Neural cell (in vitro differentiated cells): Measurements from ENCODE around the gene PATE4. TPM values are rescaled to one million over a fixed set of nuclear protein-coding genes. Genes with fewer than 3 reads are reported as not detected.

Source experiments
- H2AFZ ChIP-seq: fragments of 200-600, 300-800 bp; sonication (generic), shearing (Covaris generic); 2 replicates; pipeline ENCODE4 v1.6.0; 2014; ENCODE audit warnings: low read depth, mild to moderate bottlenecking, antibody characterized with exemption, low read length, moderate library complexity
- H3F3A ChIP-seq: fragments of 200-600 bp; shearing (Covaris generic); 2 replicates; pipeline ENCODE4 v1.6.1; 2016; ENCODE audit warnings: mild to moderate bottlenecking, moderate library complexity, mixed read lengths, antibody characterized with exemption, low read length; ENCODE audit not compliant: insufficient read depth, poor library complexity, severe bottlenecking
- H3K27ac ChIP-seq: fragments of 200-600, 300-800 bp; sonication (generic), shearing (Covaris generic); 2 replicates; pipeline ENCODE4 v1.5.1; 2014; ENCODE audit warnings: mild to moderate bottlenecking, low read length, moderate library complexity
- H3K27me3 ChIP-seq: fragments of 300-800, 200-600 bp; sonication (generic), shearing (Covaris generic); 2 replicates; pipeline ENCODE4 v1.6.0; 2014; ENCODE audit warnings: mild to moderate bottlenecking, low read depth, low read length, moderate library complexity; ENCODE audit not compliant: insufficient read depth
- H3K36me3 ChIP-seq: fragments of 300-800, 200-600 bp; sonication (generic), shearing (Covaris generic); 2 replicates; pipeline ENCODE4 v1.5.1; 2014; ENCODE audit warnings: mild to moderate bottlenecking, antibody characterized with exemption, low read length, moderate library complexity; ENCODE audit not compliant: insufficient read depth
- H3K4me2 ChIP-seq: fragments of 300-800, 200-600 bp; sonication (generic), shearing (Covaris generic); 2 replicates; pipeline ENCODE4 v1.6.0; 2014; ENCODE audit warnings: mild to moderate bottlenecking, low read length
- H3K4me3 ChIP-seq: fragments of 300-800, 200-600 bp; sonication (generic), shearing (Covaris generic); 2 replicates; pipeline ENCODE4 v1.5.1; 2014; ENCODE audit warnings: mild to moderate bottlenecking, low read length, moderate library complexity
- H3K79me2 ChIP-seq: fragments of 200-600 bp; shearing (Covaris generic); replicated peaks from 2 replicates; pipeline ENCODE4 v1.6.0; 2014; ENCODE audit warnings: mild to moderate bottlenecking, low read length, moderate library complexity; ENCODE audit not compliant: insufficient read depth
- H3K9ac ChIP-seq: fragments of 300-800, 200-600 bp; sonication (generic), shearing (Covaris generic); 2 replicates; pipeline ENCODE4 v1.6.1; 2016; ENCODE audit warnings: mild to moderate bottlenecking, low read length, mixed read lengths
- H3K9me2 ChIP-seq: fragments of 200-600 bp; shearing (Covaris generic); 2 replicates; pipeline ENCODE4 v1.6.1; 2016; ENCODE audit warnings: mild to moderate bottlenecking, low read length, mixed read lengths; ENCODE audit not compliant: insufficient read depth
- H3K9me3 ChIP-seq: fragments of 200-600, 300-800 bp; sonication (generic), shearing (Covaris generic); 2 replicates; pipeline ENCODE4 v1.6.1; 2016; ENCODE audit warnings: mild to moderate bottlenecking, mixed run types, low read length, moderate library complexity, mixed read lengths
- H4K20me1 ChIP-seq: fragments of 200-600 bp; shearing (Covaris generic); 2 replicates; pipeline ENCODE4 v1.6.1; 2016; ENCODE audit warnings: mild to moderate bottlenecking, mixed run types; ENCODE audit not compliant: insufficient read depth
- EP300 ChIP-seq: fragments of 450-650 bp; conservative IDR thresholded peaks from 2 replicates; pipeline ENCODE4 v1.6.1; 2014; ENCODE audit warnings: antibody characterized with exemption, mild to moderate bottlenecking, moderate library complexity; ENCODE audit not compliant: poor library complexity, severe bottlenecking
- EZH2 ChIP-seq: fragments of 200-600, 300-800 bp; shearing (Covaris generic), sonication (generic); IDR thresholded peaks from 2 replicates; pipeline ENCODE4 v1.6.1; 2014; ENCODE audit warnings: antibody characterized with exemption, low read length, borderline replicate concordance, mild to moderate bottlenecking; ENCODE audit not compliant: insufficient read depth, poor library complexity, severe bottlenecking
- MXI1 ChIP-seq: fragments of 450-650 bp; conservative IDR thresholded peaks from 2 replicates; pipeline ENCODE4 v1.6.1; 2014; ENCODE audit warnings: antibody characterized with exemption, mild to moderate bottlenecking; ENCODE audit not compliant: poor library complexity, severe bottlenecking
- POLR2AphosphoS5 ChIP-seq: IDR thresholded peaks from 2 replicates; pipeline ENCODE4 v1.6.1; 2012
- RAD21 ChIP-seq: fragments of 450-650 bp; conservative IDR thresholded peaks from 2 replicates; pipeline ENCODE4 v1.6.1; 2014; ENCODE audit warnings: antibody characterized with exemption, mild to moderate bottlenecking, moderate library complexity
- SMC3 ChIP-seq: fragments of 450-650 bp; conservative IDR thresholded peaks from 2 replicates; pipeline ENCODE4 v1.6.1; 2014; ENCODE audit warnings: antibody characterized with exemption, mild to moderate bottlenecking, moderate library complexity; ENCODE audit not compliant: poor library complexity
- TAF1 ChIP-seq: IDR thresholded peaks from 2 replicates; pipeline ENCODE4 v1.6.1; 2012; ENCODE audit warnings: low read depth
- polyA plus RNA-seq: library from polyadenylated mRNA; depleted of rRNA; stranded (reverse); fragments of >200 nt; gene quantifications from 2 replicates; pipeline ENCODE4 v1.2.3, GENCODE V29; 2014
- TF ChIP-seq, protein P1 (sequence below): IDR thresholded peaks from 2 replicates; pipeline ENCODE4 v1.6.1; 2012; ENCODE audit warnings: borderline replicate concordance
- TF ChIP-seq, protein P2 (sequence below): fragments of 450-650 bp; IDR thresholded peaks from 2 replicates; pipeline ENCODE4 v1.5.1; 2014; ENCODE audit warnings: antibody characterized with exemption, mild to moderate bottlenecking, moderate library complexity; ENCODE audit not compliant: poor library complexity, severe bottlenecking

The PATE4 gene
- polyA plus RNA-seq, 1 donor from 2014 or later: not detected

DNA sequence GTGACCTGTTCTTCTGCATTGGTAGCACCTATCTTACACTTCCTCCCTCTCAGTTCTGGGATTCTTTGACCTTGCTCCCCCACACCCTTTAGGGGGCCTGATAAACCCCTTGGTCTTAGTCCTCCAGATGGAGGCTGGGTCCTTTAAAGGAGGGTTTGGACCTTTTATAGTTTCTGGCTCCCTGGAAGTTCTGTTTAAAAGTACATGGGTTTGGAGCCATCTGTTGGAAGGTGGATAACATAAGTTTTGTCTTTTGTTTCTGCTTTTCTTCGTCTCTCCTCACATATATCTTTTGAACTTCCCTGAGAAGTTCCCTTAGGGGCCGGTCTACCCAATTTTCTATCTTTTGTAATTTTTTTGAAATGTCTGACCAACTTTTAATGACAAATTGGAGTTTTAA lies 36.4 kb downstream of the PATE4 start:
- Histone ChIP-seq H3K27me3 (no peaks in the 10 kb centered on the region), H3K4me3 (no peak overlapping the region), H3F3A (no peaks in the 10 kb centered on the region), H3K9me2 (no peaks in the 10 kb centered on the region), H3K9me3 (no peaks in the 10 kb centered on the region), H3K36me3 (no peaks in the 10 kb centered on the region), H4K20me1 (no peaks in the 10 kb centered on the region), H2AFZ (no peak overlapping the region), H3K4me2 (no peak overlapping the region), H3K79me2 (no peaks in the 10 kb centered on the region), H3K9ac (no peak overlapping the region), H3K27ac (no peak overlapping the region)
- TF ChIP-seq, protein P1, sequence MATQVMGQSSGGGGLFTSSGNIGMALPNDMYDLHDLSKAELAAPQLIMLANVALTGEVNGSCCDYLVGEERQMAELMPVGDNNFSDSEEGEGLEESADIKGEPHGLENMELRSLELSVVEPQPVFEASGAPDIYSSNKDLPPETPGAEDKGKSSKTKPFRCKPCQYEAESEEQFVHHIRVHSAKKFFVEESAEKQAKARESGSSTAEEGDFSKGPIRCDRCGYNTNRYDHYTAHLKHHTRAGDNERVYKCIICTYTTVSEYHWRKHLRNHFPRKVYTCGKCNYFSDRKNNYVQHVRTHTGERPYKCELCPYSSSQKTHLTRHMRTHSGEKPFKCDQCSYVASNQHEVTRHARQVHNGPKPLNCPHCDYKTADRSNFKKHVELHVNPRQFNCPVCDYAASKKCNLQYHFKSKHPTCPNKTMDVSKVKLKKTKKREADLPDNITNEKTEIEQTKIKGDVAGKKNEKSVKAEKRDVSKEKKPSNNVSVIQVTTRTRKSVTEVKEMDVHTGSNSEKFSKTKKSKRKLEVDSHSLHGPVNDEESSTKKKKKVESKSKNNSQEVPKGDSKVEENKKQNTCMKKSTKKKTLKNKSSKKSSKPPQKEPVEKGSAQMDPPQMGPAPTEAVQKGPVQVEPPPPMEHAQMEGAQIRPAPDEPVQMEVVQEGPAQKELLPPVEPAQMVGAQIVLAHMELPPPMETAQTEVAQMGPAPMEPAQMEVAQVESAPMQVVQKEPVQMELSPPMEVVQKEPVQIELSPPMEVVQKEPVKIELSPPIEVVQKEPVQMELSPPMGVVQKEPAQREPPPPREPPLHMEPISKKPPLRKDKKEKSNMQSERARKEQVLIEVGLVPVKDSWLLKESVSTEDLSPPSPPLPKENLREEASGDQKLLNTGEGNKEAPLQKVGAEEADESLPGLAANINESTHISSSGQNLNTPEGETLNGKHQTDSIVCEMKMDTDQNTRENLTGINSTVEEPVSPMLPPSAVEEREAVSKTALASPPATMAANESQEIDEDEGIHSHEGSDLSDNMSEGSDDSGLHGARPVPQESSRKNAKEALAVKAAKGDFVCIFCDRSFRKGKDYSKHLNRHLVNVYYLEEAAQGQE: no peak
- TF ChIP-seq POLR2AphosphoS5: no peak
- TF ChIP-seq RAD21: no peak
- TF ChIP-seq EZH2: no peak
- TF ChIP-seq TAF1: no peak
- no peak for TF ChIP-seq MXI1
- TF ChIP-seq, protein P2, sequence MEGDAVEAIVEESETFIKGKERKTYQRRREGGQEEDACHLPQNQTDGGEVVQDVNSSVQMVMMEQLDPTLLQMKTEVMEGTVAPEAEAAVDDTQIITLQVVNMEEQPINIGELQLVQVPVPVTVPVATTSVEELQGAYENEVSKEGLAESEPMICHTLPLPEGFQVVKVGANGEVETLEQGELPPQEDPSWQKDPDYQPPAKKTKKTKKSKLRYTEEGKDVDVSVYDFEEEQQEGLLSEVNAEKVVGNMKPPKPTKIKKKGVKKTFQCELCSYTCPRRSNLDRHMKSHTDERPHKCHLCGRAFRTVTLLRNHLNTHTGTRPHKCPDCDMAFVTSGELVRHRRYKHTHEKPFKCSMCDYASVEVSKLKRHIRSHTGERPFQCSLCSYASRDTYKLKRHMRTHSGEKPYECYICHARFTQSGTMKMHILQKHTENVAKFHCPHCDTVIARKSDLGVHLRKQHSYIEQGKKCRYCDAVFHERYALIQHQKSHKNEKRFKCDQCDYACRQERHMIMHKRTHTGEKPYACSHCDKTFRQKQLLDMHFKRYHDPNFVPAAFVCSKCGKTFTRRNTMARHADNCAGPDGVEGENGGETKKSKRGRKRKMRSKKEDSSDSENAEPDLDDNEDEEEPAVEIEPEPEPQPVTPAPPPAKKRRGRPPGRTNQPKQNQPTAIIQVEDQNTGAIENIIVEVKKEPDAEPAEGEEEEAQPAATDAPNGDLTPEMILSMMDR: no peak
- no peak for TF ChIP-seq SMC3
- no peak for TF ChIP-seq EP300

DNA sequence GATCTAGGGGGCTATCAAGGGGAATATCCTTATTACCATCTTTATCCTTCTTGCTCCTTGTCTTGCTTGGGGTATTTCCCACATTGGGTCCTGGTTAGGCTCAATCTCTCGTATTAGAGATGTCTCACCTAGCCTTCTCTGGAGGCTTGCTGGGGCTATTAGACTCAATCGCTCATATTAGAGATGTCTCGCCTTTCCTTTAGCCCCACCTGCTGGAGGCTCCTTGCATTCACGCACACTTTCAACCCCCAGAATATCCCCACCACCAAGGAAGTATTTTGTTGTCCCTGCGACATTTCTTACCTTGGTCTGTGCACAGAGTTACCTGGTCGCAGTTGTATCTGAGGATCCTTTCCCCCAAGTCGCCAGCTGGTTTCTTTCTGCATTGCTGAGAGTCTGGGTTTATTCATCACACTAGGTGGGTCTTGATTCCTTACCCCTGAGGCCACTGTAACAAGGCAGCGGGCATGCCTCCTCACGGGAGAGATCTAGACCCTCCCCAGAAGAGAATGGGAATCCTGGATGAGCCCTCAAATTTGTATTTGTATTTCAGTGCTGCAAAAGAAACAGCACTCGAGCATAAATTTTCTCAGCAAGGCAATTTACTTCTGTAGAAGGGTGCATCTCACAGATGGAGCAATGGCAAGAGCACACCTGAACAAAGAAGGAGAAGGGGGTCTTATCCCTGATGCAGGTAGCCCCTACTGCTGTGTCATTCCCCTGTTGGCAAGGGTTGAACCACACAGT lies 38.4 kb downstream of the PATE4 start:
- Histone ChIP-seq H2AFZ (no peak overlapping the region), H3K9ac (no peak overlapping the region), H3K4me2 (no peak overlapping the region), H3K9me2 (no peaks in the 10 kb centered on the region), H3K9me3 (no peaks in the 10 kb centered on the region), H4K20me1 (no peaks in the 10 kb centered on the region), H3K36me3 (no peaks in the 10 kb centered on the region), H3K27ac (no peak overlapping the region), H3K79me2 (no peaks in the 10 kb centered on the region), H3F3A (no peaks in the 10 kb centered on the region), H3K27me3 (no peaks in the 10 kb centered on the region), H3K4me3 (no peak overlapping the region)
- TF ChIP-seq EZH2: no peak
- peak; percentile 70 for TF ChIP-seq RAD21
- peak; percentile 67 for TF ChIP-seq SMC3
- no peak for TF ChIP-seq TAF1
- TF ChIP-seq, protein P2: peak; percentile 71
- TF ChIP-seq, protein P1: no peak
- TF ChIP-seq EP300: no peak
- no peak for TF ChIP-seq MXI1
- TF ChIP-seq POLR2AphosphoS5: no peak
